ENCODE results near the gene GP5.

DNA sequence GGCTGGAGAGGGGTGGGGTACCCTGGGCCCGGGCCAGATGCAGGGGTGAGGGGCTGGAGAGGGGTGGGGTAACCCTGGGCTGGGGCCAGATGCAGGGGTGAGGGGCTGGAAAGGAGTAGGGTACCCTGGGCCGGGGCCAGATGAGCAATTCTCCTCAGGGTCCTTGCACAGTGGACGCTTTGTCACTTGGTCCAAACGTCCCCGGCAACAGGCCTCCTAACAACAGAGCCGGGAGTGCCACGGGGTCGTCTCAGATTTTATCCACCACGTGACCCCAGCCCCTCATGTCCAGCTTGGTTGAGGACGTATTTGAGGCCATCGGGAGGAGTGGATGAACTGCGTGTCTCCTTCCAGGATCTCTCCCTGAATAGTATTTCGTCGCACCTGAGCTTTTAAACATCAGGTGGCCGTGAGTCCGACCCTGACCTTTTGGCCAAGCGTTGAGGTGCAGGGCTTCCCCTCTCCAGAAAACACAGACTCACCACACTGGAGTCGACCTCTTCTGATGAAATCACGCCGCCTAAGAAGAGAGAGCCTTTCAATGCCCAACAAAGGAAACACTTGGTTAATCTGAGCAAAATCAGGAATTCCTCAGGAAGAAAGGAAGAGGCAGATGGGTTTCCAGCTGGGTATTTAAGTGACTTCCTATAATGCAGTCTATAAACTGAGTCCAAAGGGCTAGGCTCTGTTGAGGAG, 16.7 kb downstream of the GP5 start:
- no peak for TF ChIP-seq KLF6 (CRISPR knock-in tag; IDR thresholded peaks at IDR 0.05)
- TF ChIP-seq ZBTB8A (CRISPR knock-in tag; IDR thresholded peaks at IDR 0.05; ENCODE audit: borderline replicate concordance, low read depth): no peak
